ENCODE measurements around the gene GMDS. TPM values are rescaled to one million over a fixed set of nuclear protein-coding genes. Genes with fewer than 3 reads are reported as not detected.
A peak's percentile ranks its signal among the peaks of the same experiment; 100 is the strongest.

GMDS gene
- total RNA-seq, 2 donors from 2014 or later, result 25.4 to 29.5 TPM

DNA sequence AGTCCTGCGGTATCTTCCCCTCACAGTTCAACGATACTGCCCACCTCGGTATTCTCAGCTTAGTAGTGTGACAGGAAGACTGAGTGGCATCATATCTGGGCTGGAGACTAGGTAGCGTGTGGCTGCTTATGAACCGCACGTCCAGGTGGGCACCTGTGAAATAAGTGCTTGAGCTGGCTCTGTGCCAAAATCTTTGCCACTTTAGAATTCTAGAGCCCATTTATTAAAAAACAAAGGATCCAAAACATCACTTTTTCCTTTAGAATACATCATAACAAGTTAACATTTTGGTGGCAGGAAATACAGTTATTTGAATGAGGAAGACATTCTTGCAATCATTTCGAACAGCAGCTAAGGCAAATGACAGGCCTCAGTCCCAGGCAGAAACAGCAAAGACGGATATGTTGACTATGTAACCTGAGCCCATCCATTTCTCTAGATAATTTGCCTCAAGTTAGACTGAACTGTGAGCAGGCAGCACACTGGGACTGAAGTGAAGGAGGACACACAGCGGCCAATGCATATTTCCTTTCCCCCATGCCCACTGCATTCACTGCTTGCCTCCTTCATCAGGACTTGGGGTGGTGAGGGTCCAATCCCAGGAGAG is 136.6 kb downstream of the GMDS start:
- Histone ChIP-seq H3K4me3 (ENCODE audit: low read length) (no peak overlapping the region), H3K27me3 (ENCODE audit: control insufficient read depth, insufficient read depth, low read length, poor library complexity, severe bottlenecking) (no peaks in the 10 kb centered on the region), H3K27ac (ENCODE audit: low read depth, low read length) (no peak overlapping the region), H3K9me3 (ENCODE audit: control insufficient read depth, low read length) (no peaks in the 10 kb centered on the region), H3K9ac (ENCODE audit: extremely low read depth, low read length, poor library complexity, severe bottlenecking) (no peak overlapping the region), H3K4me1 (ENCODE audit: control insufficient read depth, insufficient read depth, low read length) (no peaks in the 10 kb centered on the region), H3K36me3 (ENCODE audit: control insufficient read depth, insufficient read depth, low read length) (no peaks in the 10 kb centered on the region)
- H3K36me3 Mint-ChIP-seq (ENCODE audit: low read depth), result no peaks in the 10 kb centered on the region
- WGBS, 2 experiments (ENCODE audit: insufficient coverage in 1 of 2, insufficient read length in 1 of 2), result 91% methylated on average over 6 to 9 of the region's 9 CpGs
- H3K27me3 Mint-ChIP-seq (ENCODE audit: insufficient read depth), result no peaks in the 10 kb centered on the region
- H3K9me3 Mint-ChIP-seq, result no peaks in the 10 kb centered on the region
- H3K4me3 Mint-ChIP-seq, result no peak overlapping the region
- TF ChIP-seq CTCF (conservative IDR thresholded peaks at IDR 0.05), result no peak
- no peak overlapping the region for H3K27ac Mint-ChIP-seq
- no peak for DNase-seq
- no peaks in the 10 kb centered on the region for H3K4me1 Mint-ChIP-seq

- no peak overlapping the region for H3K27ac ChIP-seq (ENCODE audit: low read depth, low read length)
- H3K4me1 Mint-ChIP-seq, result no peaks in the 10 kb centered on the region
- no peak for DNase-seq
- H3K27ac Mint-ChIP-seq, result no peak overlapping the region
- H3K9ac ChIP-seq (ENCODE audit: extremely low read depth, low read length, poor library complexity, severe bottlenecking), result no peak overlapping the region
- no peak for TF ChIP-seq CTCF (conservative IDR thresholded peaks at IDR 0.05)
- H3K4me3 ChIP-seq (ENCODE audit: low read length), result no peak overlapping the region
- H3K9me3 ChIP-seq (ENCODE audit: control insufficient read depth, low read length), result no peaks in the 10 kb centered on the region
- no peaks in the 10 kb centered on the region for H3K4me1 ChIP-seq (ENCODE audit: control insufficient read depth, insufficient read depth, low read length)
- no peaks in the 10 kb centered on the region for H3K9me3 Mint-ChIP-seq
- 78% methylated on average over 1 of the region's 1 CpG; no CpG with 5 or more reads in 1 of the 2 experiments for WGBS, 2 experiments (ENCODE audit: insufficient coverage in 1 of 2, insufficient read length in 1 of 2)
- no peaks in the 10 kb centered on the region for H3K27me3 Mint-ChIP-seq (ENCODE audit: insufficient read depth)
- no peak overlapping the region for H3K4me3 Mint-ChIP-seq
- no peaks in the 10 kb centered on the region for H3K36me3 ChIP-seq (ENCODE audit: control insufficient read depth, insufficient read depth, low read length)
- H3K27me3 ChIP-seq (ENCODE audit: control insufficient read depth, insufficient read depth, low read length, poor library complexity, severe bottlenecking), result no peaks in the 10 kb centered on the region
- H3K36me3 Mint-ChIP-seq (ENCODE audit: low read depth), result no peaks in the 10 kb centered on the region
Observed at GRCh38 chr6:2104524-2104880, 140.9 kb downstream of the GMDS start.

DNA sequence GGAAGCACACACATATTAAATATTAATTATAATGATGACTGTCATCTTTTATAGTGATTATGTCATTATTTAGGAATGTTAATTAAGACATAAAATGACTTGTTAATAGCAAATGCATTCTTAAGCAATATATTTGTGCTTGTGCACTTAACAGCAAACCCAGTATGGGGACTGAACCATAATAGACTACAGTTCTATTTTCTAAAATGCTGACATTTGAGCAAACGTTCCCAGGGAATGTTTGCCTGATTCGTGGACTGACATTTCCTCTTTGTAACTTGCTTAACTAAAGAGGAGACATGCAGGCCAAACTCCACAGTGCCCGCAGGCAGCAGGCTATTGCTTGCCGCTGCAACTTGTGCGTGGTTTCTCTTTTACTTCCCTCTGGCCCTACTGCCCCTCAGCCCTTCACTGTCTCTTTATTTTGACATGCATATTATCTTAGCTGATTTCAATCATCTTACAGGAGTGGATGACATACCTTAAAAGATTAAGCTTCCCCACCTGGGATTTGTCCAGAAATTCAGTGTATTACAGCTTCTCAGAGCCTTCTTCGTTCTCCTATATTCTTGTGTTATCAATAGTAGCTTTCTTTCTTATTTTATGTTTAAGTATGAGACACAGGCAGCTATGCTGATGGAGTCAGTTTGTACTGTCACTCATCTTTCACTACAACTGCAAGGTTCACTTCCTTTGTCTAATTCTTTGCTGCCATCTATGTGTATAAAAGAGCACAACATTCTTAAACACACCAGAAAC is 141.5 kb downstream of the GMDS start:
- Histone ChIP-seq H3K4me3 (ENCODE audit: low read length) (no peak overlapping the region), H3K9me3 (ENCODE audit: control insufficient read depth, low read length) (no peaks in the 10 kb centered on the region), H3K27ac (ENCODE audit: low read depth, low read length) (no peak overlapping the region), H3K27me3 (ENCODE audit: control insufficient read depth, insufficient read depth, low read length, poor library complexity, severe bottlenecking) (no peaks in the 10 kb centered on the region), H3K9ac (ENCODE audit: extremely low read depth, low read length, poor library complexity, severe bottlenecking) (no peak overlapping the region), H3K4me1 (ENCODE audit: control insufficient read depth, insufficient read depth, low read length) (no peaks in the 10 kb centered on the region), H3K36me3 (ENCODE audit: control insufficient read depth, insufficient read depth, low read length) (no peaks in the 10 kb centered on the region)
- H3K4me3 Mint-ChIP-seq, result no peak overlapping the region
- H3K4me1 Mint-ChIP-seq, result no peaks in the 10 kb centered on the region
- no peaks in the 10 kb centered on the region for H3K36me3 Mint-ChIP-seq (ENCODE audit: low read depth)
- no peak for DNase-seq
- no peak overlapping the region for H3K27ac Mint-ChIP-seq
- TF ChIP-seq CTCF (conservative IDR thresholded peaks at IDR 0.05), result peak; percentile 65
- no peaks in the 10 kb centered on the region for H3K9me3 Mint-ChIP-seq
- H3K27me3 Mint-ChIP-seq (ENCODE audit: insufficient read depth), result no peaks in the 10 kb centered on the region
- 79 to 83% methylated on average over 5 of the region's 6 CpGs for WGBS, 2 experiments (ENCODE audit: insufficient coverage in 1 of 2, insufficient read length in 1 of 2)

All from endodermal cell (in vitro differentiated cells).